PC-3 (cell line): ENCODE measurements around the gene LRRC31. TPM values are rescaled to one million over a fixed set of nuclear protein-coding genes. Genes with fewer than 3 reads are reported as not detected.

Experiments
- ATAC-seq: fragments of 200-7000 bp; cut with Tn5 transposase; 2 replicates; pipeline ENCODE4 v1.9.1; 2020; ENCODE audit warnings: mild to moderate bottlenecking, moderate library complexity
- BruUV-seq: library from RNA; stranded (reverse); fragments of 400-500 nt; replicated peaks from 2 replicates; lab custom pipeline; 2021; lab: Mats Ljungman, UMichigan
- CTCF ChIA-PET: fragments of 300-600 bp; sonication (Branson Sonifier 250); formaldehyde crosslinking; loops from one replicate; lab custom pipeline; 2022; ENCODE audit warnings: antibody characterized with exemption; lab: Charles Lee
- POLR2A ChIA-PET: fragments of 300-600 bp; sonication (Branson Sonifier 250); formaldehyde crosslinking; loops from one replicate; lab custom pipeline; 2022; ENCODE audit warnings: antibody characterized with exemption; ENCODE audit not compliant: unreplicated experiment; lab: Charles Lee
- DNase-seq: peaks from one replicate; pipeline ENCODE4 v3.0.0-alpha.2; 2015
- H2AFZ ChIP-seq: fragments of 300-600 bp; sonication (generic); 2 replicates; pipeline ENCODE4 v1.6.0; 2016; ENCODE audit warnings: antibody characterized with exemption, low read length
- H3F3A ChIP-seq: fragments of 300-600 bp; sonication (generic); one replicate; pipeline ENCODE4 v1.6.0; 2017; ENCODE audit warnings: antibody characterized with exemption, low read length, control low read depth, mild to moderate bottlenecking; ENCODE audit not compliant: unreplicated experiment
- H3K27ac ChIP-seq: fragments of 300-600 bp; sonication (generic); 2 replicates; pipeline ENCODE4 v1.5.1; 2016; ENCODE audit warnings: mild to moderate bottlenecking, low read length
- H3K27me3 ChIP-seq: fragments of 300-600 bp; sonication (generic); 2 replicates; pipeline ENCODE4 v1.6.1; 2016; ENCODE audit warnings: low read length, mixed read lengths
- H3K36me3 ChIP-seq: fragments of 300-600 bp; sonication (generic); 2 replicates; pipeline ENCODE4 v1.6.1; 2016; ENCODE audit warnings: low read depth, mixed run types, low read length, mixed read lengths
- H3K4me1 ChIP-seq: fragments of 300-600 bp; sonication (generic); 2 replicates; pipeline ENCODE4 v1.5.1; 2016; ENCODE audit warnings: low read length; ENCODE audit not compliant: insufficient read depth
- H3K4me2 ChIP-seq: fragments of 300-600 bp; sonication (generic); 2 replicates; pipeline ENCODE4 v1.6.0; 2016; ENCODE audit warnings: low read length
- H3K4me3 ChIP-seq: fragments of 300-600 bp; sonication (generic); 2 replicates; pipeline ENCODE4 v1.5.1; 2016; ENCODE audit warnings: mild to moderate bottlenecking, low read length, mixed read lengths
- H3K79me2 ChIP-seq: fragments of 300-600 bp; sonication (generic); 2 replicates; pipeline ENCODE4 v1.6.1; 2017; ENCODE audit warnings: low read length, mixed read lengths
- H3K9ac ChIP-seq: fragments of 300-600 bp; sonication (generic); 2 replicates; pipeline ENCODE4 v1.6.0; 2016; ENCODE audit warnings: mild to moderate bottlenecking, low read length
- H3K9me2 ChIP-seq: fragments of 300-600 bp; sonication (generic); replicated peaks from 2 replicates; pipeline ENCODE4 v1.6.1; 2016; ENCODE audit warnings: mixed run types, low read length, mixed read lengths
- H3K9me3 ChIP-seq: fragments of 300-600 bp; sonication (generic); 2 replicates; pipeline ENCODE4 v1.6.1; 2016; ENCODE audit warnings: low read length, mixed read lengths
- H4K20me1 ChIP-seq: fragments of 300-600 bp; sonication (generic); 2 replicates; pipeline ENCODE4 v1.6.1; 2016; ENCODE audit warnings: low read length, mixed read lengths
- EZH2 ChIP-seq: fragments of 300-600 bp; sonication (generic); IDR thresholded peaks from one replicate; pipeline ENCODE4 v1.6.1; 2017; ENCODE audit warnings: antibody characterized with exemption, mild to moderate bottlenecking, low read length; ENCODE audit not compliant: unreplicated experiment
- EZH2phosphoT487 ChIP-seq: fragments of 300-600 bp; sonication (generic); IDR thresholded peaks from 2 replicates; pipeline ENCODE4 v1.6.1; 2018; ENCODE audit warnings: mild to moderate bottlenecking, antibody characterized with exemption, low read length, borderline replicate concordance
- intact Hi-C: fragments of 100-400 bp; cut with micrococcal nuclease; formaldehyde crosslinking; loops from 2 replicates; pipeline ENCODE4 v1.9.0; 2023
- total RNA-seq: library from RNA; depleted of rRNA; stranded (reverse); fragments of >200 nt; gene quantifications from 2 replicates; pipeline ENCODE4 v1.2.3, GENCODE V29; 2014
- TF ChIP-seq, protein P1 (sequence below): fragments of 300-600 bp; sonication (generic); conservative IDR thresholded peaks from 2 replicates; pipeline ENCODE4 v1.5.1; 2017; ENCODE audit warnings: antibody characterized with exemption, low read depth, mild to moderate bottlenecking, low read length

The LRRC31 gene
- total RNA-seq, 1 experiment from 2014 or later: 0.04 TPM

DNA sequence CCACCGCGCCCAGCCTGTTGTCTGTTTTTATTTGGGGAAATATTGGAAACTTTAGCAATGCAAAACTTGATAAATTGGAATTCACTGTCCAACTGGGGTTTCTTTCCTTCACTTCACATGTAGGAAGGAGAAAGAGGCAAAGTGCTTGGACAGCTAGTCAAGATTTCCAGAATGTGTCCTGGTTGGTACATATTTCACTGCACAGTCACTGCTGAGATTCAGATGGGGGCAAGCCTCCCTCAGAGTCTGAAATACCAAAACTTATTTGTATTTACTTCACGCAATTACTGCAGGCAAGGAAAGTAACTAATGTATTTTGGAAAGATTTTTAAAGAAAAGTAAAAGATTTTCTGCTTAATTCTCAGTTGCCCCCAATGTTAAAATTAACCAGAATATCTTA is 21.0 kb downstream of the LRRC31 start:
- H3K4me1 ChIP-seq: peaks cover 16% of the 10 kb centered on the region
- H3K27me3 ChIP-seq: no peaks in the 10 kb centered on the region
- H3K4me2 ChIP-seq: no peak overlapping the region
- no peaks in the 10 kb centered on the region for H3K9me2 ChIP-seq
- no peak for DNase-seq
- ChIA-PET POLR2A (no interaction called here), CTCF (no interaction called here)
- no peak overlapping the region for H3K27ac ChIP-seq
- no peak for ATAC-seq
- no peak overlapping the region for H3K9ac ChIP-seq
- no peak overlapping the region for H2AFZ ChIP-seq
- H3K36me3 ChIP-seq: no peaks in the 10 kb centered on the region
- no peaks in the 10 kb centered on the region for H3K79me2 ChIP-seq
- no peaks in the 10 kb centered on the region for H3F3A ChIP-seq
- no peaks in the 10 kb centered on the region for H4K20me1 ChIP-seq
- no peaks in the 10 kb centered on the region for H3K9me3 ChIP-seq
- TF ChIP-seq, protein P1, sequence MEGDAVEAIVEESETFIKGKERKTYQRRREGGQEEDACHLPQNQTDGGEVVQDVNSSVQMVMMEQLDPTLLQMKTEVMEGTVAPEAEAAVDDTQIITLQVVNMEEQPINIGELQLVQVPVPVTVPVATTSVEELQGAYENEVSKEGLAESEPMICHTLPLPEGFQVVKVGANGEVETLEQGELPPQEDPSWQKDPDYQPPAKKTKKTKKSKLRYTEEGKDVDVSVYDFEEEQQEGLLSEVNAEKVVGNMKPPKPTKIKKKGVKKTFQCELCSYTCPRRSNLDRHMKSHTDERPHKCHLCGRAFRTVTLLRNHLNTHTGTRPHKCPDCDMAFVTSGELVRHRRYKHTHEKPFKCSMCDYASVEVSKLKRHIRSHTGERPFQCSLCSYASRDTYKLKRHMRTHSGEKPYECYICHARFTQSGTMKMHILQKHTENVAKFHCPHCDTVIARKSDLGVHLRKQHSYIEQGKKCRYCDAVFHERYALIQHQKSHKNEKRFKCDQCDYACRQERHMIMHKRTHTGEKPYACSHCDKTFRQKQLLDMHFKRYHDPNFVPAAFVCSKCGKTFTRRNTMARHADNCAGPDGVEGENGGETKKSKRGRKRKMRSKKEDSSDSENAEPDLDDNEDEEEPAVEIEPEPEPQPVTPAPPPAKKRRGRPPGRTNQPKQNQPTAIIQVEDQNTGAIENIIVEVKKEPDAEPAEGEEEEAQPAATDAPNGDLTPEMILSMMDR: no peak
- TF ChIP-seq EZH2: no peak
- no peak for TF ChIP-seq EZH2phosphoT487
- no TSS peak for BruUV-seq
- H3K4me3 ChIP-seq: no peak overlapping the region
- intact Hi-C loops: no loop called here

DNA sequence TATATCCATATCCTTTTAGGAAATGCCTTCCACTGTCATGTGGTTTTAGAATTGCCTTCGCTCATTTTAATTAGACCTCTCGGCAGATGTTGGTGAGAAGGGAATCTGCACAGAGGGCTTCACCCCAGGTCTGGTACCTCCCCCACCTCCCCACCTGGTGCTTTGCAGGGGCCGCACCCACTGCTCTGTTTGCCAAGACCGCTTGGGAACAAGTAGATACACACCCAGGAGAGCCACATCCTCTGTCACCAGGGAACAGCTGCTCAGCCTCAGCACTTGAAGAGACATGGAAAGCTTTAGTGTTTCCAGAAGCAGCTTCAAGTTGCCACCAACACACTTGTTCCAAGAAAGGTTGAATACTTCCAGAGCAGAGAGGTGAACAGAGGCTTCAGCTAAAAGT is 21.8 kb downstream of the LRRC31 start:
- H4K20me1 ChIP-seq: no peaks in the 10 kb centered on the region
- no peak overlapping the region for H3K4me2 ChIP-seq
- H3K9ac ChIP-seq: no peak overlapping the region
- POLR2A ChIA-PET: no interaction called here
- intact Hi-C loops: loop anchor here (2.0 kb wide), 1 partner anchor 17 kb away; no protein-coding TSS in a partner anchor
- H3K4me3 ChIP-seq: no peak overlapping the region
- no peak overlapping the region for H3K27ac ChIP-seq
- H3K9me3 ChIP-seq: no peaks in the 10 kb centered on the region
- no peaks in the 10 kb centered on the region for H3K27me3 ChIP-seq
- no peaks in the 10 kb centered on the region for H3K36me3 ChIP-seq
- no TSS peak for BruUV-seq
- H3K79me2 ChIP-seq: no peaks in the 10 kb centered on the region
- H3F3A ChIP-seq: no peaks in the 10 kb centered on the region
- DNase-seq: no peak
- TF ChIP-seq, protein P1: no peak
- TF ChIP-seq EZH2 (no peak), EZH2phosphoT487 (no peak)
- no peak overlapping the region for H2AFZ ChIP-seq
- CTCF ChIA-PET: no interaction called here
- no peak for ATAC-seq
- H3K4me1 ChIP-seq: peaks cover 16% of the 10 kb centered on the region
- no peaks in the 10 kb centered on the region for H3K9me2 ChIP-seq

DNA sequence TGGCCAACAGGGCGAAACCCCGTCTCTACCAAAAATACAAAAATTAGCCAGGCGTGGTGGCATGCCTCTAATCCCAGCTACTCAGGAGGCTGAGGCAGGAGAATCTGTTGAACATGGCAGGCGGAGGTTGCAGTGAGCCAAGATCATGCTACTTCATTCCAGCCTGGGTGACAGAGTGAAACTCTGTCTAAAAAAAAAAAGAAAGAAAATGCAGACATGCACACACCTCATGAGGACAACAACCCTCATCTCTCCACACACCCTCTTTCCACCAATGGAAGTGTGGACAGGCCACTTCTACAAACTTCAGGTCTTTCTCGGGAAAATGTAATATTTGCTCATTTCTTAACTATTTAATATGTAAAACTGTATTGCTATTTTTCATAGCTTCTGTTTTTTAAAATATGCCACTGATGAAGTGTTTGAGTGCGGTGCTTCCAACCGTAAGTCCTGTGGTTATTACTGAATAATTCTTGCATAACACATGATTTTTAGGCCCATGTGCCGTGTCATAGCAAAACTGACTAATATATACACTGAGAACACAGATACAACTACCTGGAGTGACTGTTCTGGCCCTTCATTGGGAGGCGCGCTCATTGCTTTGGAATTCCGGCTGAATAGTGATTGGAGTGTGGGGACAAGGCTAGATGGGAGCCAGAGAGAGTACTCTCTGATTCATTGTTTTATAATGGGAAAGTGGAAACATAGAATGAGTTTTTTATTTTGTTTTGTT is 23.1 kb downstream of the LRRC31 start:
- Histone ChIP-seq H3K4me2 (peak overlapping the region; percentile 58), H3K27ac (peak overlapping the region; percentile 68), H3K9me2 (no peaks in the 10 kb centered on the region), H3F3A (no peaks in the 10 kb centered on the region), H3K27me3 (no peaks in the 10 kb centered on the region), H2AFZ (peak overlapping the region; percentile 43; the same call in 1 of the 2 replicates), H3K36me3 (no peaks in the 10 kb centered on the region), H3K9me3 (no peaks in the 10 kb centered on the region), H4K20me1 (no peaks in the 10 kb centered on the region), H3K79me2 (no peaks in the 10 kb centered on the region), H3K4me1 (peaks cover 16% of the 10 kb centered on the region), H3K9ac (peak overlapping the region; percentile 16; the same call in 1 of the 2 replicates), H3K4me3 (no peak overlapping the region)
- no TSS peak for BruUV-seq
- DNase-seq: peak; percentile 92
- TF ChIP-seq, protein P1: no peak
- TF ChIP-seq EZH2phosphoT487 (no peak), EZH2 (no peak)
- ChIA-PET CTCF (no interaction called here), POLR2A (no interaction called here)
- ATAC-seq: peak; percentile 99
- intact Hi-C loops: loop anchor here (2.0 kb wide), 1 partner anchor 16 kb away; no protein-coding TSS in a partner anchor
